A549 (cell line): ENCODE measurements around the gene SHISAL2A. TPM values are rescaled to one million over a fixed set of nuclear protein-coding genes. Genes with fewer than 3 reads are reported as not detected.
A peak's percentile ranks its signal among the peaks of the same experiment; 100 is the strongest.

ENCODE experiments used
- ATAC-seq, 2 experiments: fragments of 200-7000 bp in 1 of 2; fragments of >200 bp in 1 of 2; cut with Nextera tagmentation in 1 of 2; cut with Tn5 transposase in 1 of 2; 3 replicates each; pipeline versions ENCODE4 v1.8.0 to v1.9.1; 2018 to 2020; ENCODE audit warnings: mild to moderate bottlenecking in 1 of 2, moderate library complexity in 1 of 2
- CTCF ChIA-PET: fragments of 300-600 bp; sonication (Branson Sonifier 250); formaldehyde crosslinking; extraction: SDS; loops from one replicate; lab custom pipeline; 2021; ENCODE audit warnings: antibody characterized with exemption, inconsistent platforms; lab: Yijun Ruan, JAX
- POLR2A ChIA-PET: fragments of 350-600 bp; formaldehyde crosslinking; extraction: SDS; loops from one replicate; lab custom pipeline; 2021; ENCODE audit warnings: antibody characterized with exemption, inconsistent platforms; lab: Yijun Ruan, JAX
- DNase-seq, 2 experiments: peaks; one replicate each; pipeline versions ENCODE4 v3.0.0 to v3.0.0-alpha.2; 2011 to 2016; ENCODE audit warnings: low read depth in 1 of 2, low spot score in 1 of 2
- FAIRE-seq: peaks from 2 replicates; lab custom pipeline; 2011; peaks lifted over from hg19 to GRCh38; lab: Jason Lieb, UNC
- H3K27ac ChIP-seq, 2 experiments: fragments of >200 bp; sonication (Bioruptor Twin); formaldehyde crosslinking; 3 replicates each; pipeline ENCODE4 v1.5.1; 2016 to 2017
- H3K4me1 ChIP-seq: fragments of >200 bp; sonication (Bioruptor Twin); formaldehyde crosslinking; 3 replicates; pipeline ENCODE4 v1.6.1; 2016
- H3K4me2 ChIP-seq: fragments of >200 bp; sonication (Bioruptor Twin); formaldehyde crosslinking; 3 replicates; pipeline ENCODE4 v1.6.1; 2016
- H3K4me3 ChIP-seq: fragments of >200 bp; sonication (Bioruptor Twin); formaldehyde crosslinking; 3 replicates; pipeline ENCODE4 v1.5.1; 2016
- H3K9me3 ChIP-seq: fragments of >200 bp; sonication (Bioruptor Twin); formaldehyde crosslinking; 3 replicates; pipeline ENCODE4 v1.6.1; 2016
- CBX2 ChIP-seq: fragments of 200-600 bp; sonication (generic); IDR thresholded peaks from 2 replicates; pipeline ENCODE4 v1.6.1; 2016; ENCODE audit warnings: low read depth, mild to moderate bottlenecking, borderline replicate concordance
- CHD2 ChIP-seq: fragments of 150-350 bp; IDR thresholded peaks from 2 replicates; pipeline ENCODE4 v1.6.1; 2014; ENCODE audit warnings: low read length; ENCODE audit not compliant: partially characterized antibody
- FOXS1 ChIP-seq: fragments of 250-450 bp; sonication (Bioruptor Pico); IDR thresholded peaks from 2 replicates; pipeline ENCODE4 v1.5.0; 2020; ENCODE audit warnings: mild to moderate bottlenecking, moderate library complexity
- KDM1A ChIP-seq: fragments of 200-600 bp; sonication (generic); IDR thresholded peaks from 2 replicates; pipeline ENCODE4 v1.6.1; 2016; ENCODE audit warnings: low read depth, mild to moderate bottlenecking
- KDM5A ChIP-seq: fragments of 200-600 bp; sonication (generic); IDR thresholded peaks from 2 replicates; pipeline ENCODE4 v1.6.1; 2016; ENCODE audit warnings: antibody characterized with exemption, mild to moderate bottlenecking
- MAFK ChIP-seq: fragments of 450-650 bp; IDR thresholded peaks from 2 replicates; pipeline ENCODE4 v1.6.1; 2014; ENCODE audit not compliant: partially characterized antibody
- NFE2L2 ChIP-seq: fragments of 150-350 bp; conservative IDR thresholded peaks from 2 replicates; pipeline ENCODE4 v1.6.1; 2014; ENCODE audit warnings: low read length
- NR3C1 ChIP-seq: fragments of >200 bp; sonication (Bioruptor Twin); formaldehyde crosslinking; IDR thresholded peaks from 3 replicates; pipeline ENCODE4 v1.6.1; 2017
- RCOR1 ChIP-seq: fragments of 150-350 bp; IDR thresholded peaks from 2 replicates; pipeline ENCODE4 v1.6.1; 2014; ENCODE audit warnings: antibody characterized with exemption, low read length, low read depth
- RFX5 ChIP-seq: fragments of 450-650 bp; IDR thresholded peaks from 2 replicates; pipeline ENCODE4 v1.7.1; 2014; ENCODE audit warnings: antibody characterized with exemption, mild to moderate bottlenecking, moderate library complexity
- RNF2 ChIP-seq: fragments of 200-600 bp; sonication (generic); IDR thresholded peaks from 2 replicates; pipeline ENCODE4 v1.6.1; 2016; ENCODE audit warnings: low read depth, mild to moderate bottlenecking, antibody characterized with exemption, moderate library complexity, borderline replicate concordance
- SREBF2 ChIP-seq: fragments of 450-650 bp; IDR thresholded peaks from 2 replicates; pipeline ENCODE4 v1.6.1; 2014; ENCODE audit warnings: mild to moderate bottlenecking, moderate library complexity
- WGBS: methylation state at CpG from one replicate; pipeline ENCODE4 v1.1.6; 2017; ENCODE audit errors: missing lambda C conversion rate; 5-methylcytosine and 5-hydroxymethylcytosine counted together
- polyA plus RNA-seq, 4 experiments: library from polyadenylated mRNA; depleted of rRNA in 3 of 4; stranded (reverse); fragments of >200 nt; fragmentation: RNase III in 1 of 4; extraction: RNeasy Plus Mini Kit Qiagen cat#74134 plus additional on column Dnase treatment in 1 of 4; gene quantifications; 2 replicates in 3 of 4; 3 replicates in 1 of 4; pipeline ENCODE4 v1.2.3, GENCODE V29; 2011 to 2017
- TF ChIP-seq, protein P1 (sequence below): fragments of >200 bp; sonication (Bioruptor Twin); formaldehyde crosslinking; IDR thresholded peaks from 3 replicates; pipeline ENCODE4 v1.5.1; 2016
- TF ChIP-seq, protein P2 (sequence below): fragments of >200 bp; sonication (Bioruptor Twin); formaldehyde crosslinking; IDR thresholded peaks from 3 replicates; pipeline ENCODE4 v1.6.1; 2016
- TF ChIP-seq, protein P3 (sequence below): fragments of 150-350 bp; IDR thresholded peaks from 2 replicates; pipeline ENCODE4 v1.6.1; 2014; ENCODE audit warnings: low read depth, mild to moderate bottlenecking, low read length
- TF ChIP-seq, protein P4 (sequence below): IDR thresholded peaks from 2 replicates; pipeline ENCODE4 v1.6.1; 2012; ENCODE audit warnings: low read depth, borderline replicate concordance
- TF ChIP-seq, protein P5 (sequence below): fragments of 200-600 bp; sonication (generic); IDR thresholded peaks from 2 replicates; pipeline ENCODE4 v1.6.1; 2016; ENCODE audit warnings: antibody characterized with exemption, mild to moderate bottlenecking, moderate library complexity

The SHISAL2A gene
- polyA plus RNA-seq, 2 of the 4 experiments (the other 2 are of a cell fraction) = not detected

DNA sequence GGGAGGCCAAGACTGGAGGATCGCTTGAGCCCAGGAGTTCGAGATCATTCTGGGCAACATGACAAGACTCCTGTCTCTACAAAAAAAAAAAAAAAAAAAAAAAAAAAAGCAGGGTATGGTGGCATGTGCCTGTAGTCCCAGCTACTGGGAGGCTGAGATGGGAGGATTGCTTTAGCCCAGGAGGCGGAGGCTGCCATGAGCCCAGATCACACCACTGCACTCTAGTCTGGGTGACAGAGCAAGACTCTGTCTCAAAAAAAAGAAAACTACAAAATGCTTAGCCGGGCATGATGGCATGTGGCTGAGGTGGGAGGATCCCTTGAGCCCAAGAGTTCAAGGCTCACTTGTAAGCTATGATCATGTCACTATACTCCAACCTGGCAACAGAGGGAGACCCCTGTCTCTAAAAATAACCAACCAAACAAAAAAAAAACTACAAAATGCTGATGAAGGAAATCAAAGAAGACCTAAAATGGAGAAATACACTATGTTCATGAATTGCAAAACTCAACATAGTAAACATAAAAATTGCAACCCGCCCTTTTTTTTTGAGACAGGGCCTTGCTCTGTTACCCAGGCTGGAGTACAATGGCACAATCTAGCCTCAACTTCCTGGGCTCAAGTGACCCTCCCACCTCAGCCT is 20.4 kb downstream of the SHISAL2A start:
- 81% methylated on average over 5 of the region's 5 CpGs for WGBS
- Histone ChIP-seq H3K4me2 (no peak overlapping the region), H3K4me3 (no peak overlapping the region), H3K27ac (no peak overlapping the region), H3K9me3 (no peaks in the 10 kb centered on the region), H3K4me1 (0 out of 3 replicates have a peak, but pooled peaks cover 3% of the 10 kb centered on the region)
- CTCF ChIA-PET = interaction anchor here (0.6 kb wide), 2 partner anchors 86 to 100 kb away, joined by 3 read pairs; partner anchors contain the start of gene TUT4
- peak; percentile 9 for TF ChIP-seq MAFK
- TF ChIP-seq, protein P1, sequence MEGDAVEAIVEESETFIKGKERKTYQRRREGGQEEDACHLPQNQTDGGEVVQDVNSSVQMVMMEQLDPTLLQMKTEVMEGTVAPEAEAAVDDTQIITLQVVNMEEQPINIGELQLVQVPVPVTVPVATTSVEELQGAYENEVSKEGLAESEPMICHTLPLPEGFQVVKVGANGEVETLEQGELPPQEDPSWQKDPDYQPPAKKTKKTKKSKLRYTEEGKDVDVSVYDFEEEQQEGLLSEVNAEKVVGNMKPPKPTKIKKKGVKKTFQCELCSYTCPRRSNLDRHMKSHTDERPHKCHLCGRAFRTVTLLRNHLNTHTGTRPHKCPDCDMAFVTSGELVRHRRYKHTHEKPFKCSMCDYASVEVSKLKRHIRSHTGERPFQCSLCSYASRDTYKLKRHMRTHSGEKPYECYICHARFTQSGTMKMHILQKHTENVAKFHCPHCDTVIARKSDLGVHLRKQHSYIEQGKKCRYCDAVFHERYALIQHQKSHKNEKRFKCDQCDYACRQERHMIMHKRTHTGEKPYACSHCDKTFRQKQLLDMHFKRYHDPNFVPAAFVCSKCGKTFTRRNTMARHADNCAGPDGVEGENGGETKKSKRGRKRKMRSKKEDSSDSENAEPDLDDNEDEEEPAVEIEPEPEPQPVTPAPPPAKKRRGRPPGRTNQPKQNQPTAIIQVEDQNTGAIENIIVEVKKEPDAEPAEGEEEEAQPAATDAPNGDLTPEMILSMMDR = no peak
- TF ChIP-seq, all 56 proteins: peak for 1
- POLR2A ChIA-PET = interaction anchor here (0.7 kb wide), 1 partner anchor 15 kb away, joined by 3 read pairs; no protein-coding TSS in a partner anchor
- DNase-seq (no peak), FAIRE-seq (no peak), ATAC-seq (no peak)

DNA sequence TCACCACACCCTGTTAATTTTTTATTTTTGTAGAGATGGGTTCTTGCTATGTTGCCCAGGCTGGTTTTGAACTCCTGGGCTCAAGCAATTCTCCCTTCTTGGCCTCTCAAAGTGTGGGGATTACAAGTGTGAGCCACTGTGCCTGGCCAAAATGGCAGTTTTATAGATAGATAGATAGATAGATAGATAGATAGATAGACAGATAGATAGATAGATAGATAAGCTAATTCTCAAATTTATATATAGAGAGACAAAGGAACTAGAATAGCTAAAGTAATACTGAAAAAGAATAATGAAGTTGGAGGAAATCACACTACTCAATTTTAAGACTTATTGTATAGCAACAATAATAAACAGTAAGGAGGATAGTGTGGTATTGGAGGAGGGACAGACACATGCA is 21.1 kb downstream of the SHISAL2A start:
- Histone ChIP-seq H3K4me1 (peaks cover 7% of the 10 kb centered on the region; the same call in 2 of the 3 replicates), H3K4me2 (no peak overlapping the region), H3K27ac (no peak overlapping the region; a peak in 1 of 6 replicates), H3K4me3 (no peak overlapping the region), H3K9me3 (no peaks in the 10 kb centered on the region)
- no peak for TF ChIP-seq RCOR1
- no peak for TF ChIP-seq RFX5
- TF ChIP-seq, protein P2, sequence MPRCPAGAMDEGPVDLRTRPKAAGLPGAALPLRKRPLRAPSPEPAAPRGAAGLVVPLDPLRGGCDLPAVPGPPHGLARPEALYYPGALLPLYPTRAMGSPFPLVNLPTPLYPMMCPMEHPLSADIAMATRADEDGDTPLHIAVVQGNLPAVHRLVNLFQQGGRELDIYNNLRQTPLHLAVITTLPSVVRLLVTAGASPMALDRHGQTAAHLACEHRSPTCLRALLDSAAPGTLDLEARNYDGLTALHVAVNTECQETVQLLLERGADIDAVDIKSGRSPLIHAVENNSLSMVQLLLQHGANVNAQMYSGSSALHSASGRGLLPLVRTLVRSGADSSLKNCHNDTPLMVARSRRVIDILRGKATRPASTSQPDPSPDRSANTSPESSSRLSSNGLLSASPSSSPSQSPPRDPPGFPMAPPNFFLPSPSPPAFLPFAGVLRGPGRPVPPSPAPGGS = no peak
- no peak for TF ChIP-seq CBX2
- no peak for TF ChIP-seq RNF2
- TF ChIP-seq CHD2 = no peak
- TF ChIP-seq KDM5A = no peak
- TF ChIP-seq NR3C1 = no peak
- TF ChIP-seq, protein P3, sequence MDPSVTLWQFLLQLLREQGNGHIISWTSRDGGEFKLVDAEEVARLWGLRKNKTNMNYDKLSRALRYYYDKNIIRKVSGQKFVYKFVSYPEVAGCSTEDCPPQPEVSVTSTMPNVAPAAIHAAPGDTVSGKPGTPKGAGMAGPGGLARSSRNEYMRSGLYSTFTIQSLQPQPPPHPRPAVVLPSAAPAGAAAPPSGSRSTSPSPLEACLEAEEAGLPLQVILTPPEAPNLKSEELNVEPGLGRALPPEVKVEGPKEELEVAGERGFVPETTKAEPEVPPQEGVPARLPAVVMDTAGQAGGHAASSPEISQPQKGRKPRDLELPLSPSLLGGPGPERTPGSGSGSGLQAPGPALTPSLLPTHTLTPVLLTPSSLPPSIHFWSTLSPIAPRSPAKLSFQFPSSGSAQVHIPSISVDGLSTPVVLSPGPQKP = no peak
- no peak for TF ChIP-seq SREBF2
- DNase-seq (no peak), FAIRE-seq (no peak), ATAC-seq (no peak)
- CTCF ChIA-PET = interaction anchor here (0.6 kb wide), 1 partner anchor 86 kb away, joined by 3 read pairs; no protein-coding TSS in a partner anchor
- POLR2A ChIA-PET = no interaction called here

DNA sequence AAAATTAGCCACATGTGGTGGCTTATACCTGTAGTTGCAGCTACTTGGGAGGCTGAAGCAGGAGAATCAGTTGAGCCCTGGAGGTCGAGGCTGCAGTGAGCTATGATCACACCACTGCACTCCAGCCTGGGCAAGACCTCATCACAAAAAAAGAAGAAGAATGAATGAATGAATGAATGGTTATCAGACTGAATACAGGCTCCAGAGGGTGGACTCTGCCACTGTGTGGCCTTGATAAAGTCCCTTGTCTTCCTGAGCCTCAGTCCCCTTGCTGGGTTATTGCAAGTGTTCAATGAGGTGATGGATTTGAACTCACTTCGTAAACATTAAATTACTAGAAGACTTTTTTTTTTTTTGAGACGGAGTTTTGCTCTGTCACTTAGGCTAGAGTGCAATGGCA is 24.7 kb downstream of the SHISAL2A start:
- CTCF ChIA-PET = no interaction called here
- no peak overlapping the region for H3K4me3 ChIP-seq
- TF ChIP-seq CBX2 (no peak), NR3C1 (no peak), NFE2L2 (no peak), SREBF2 (no peak), KDM1A (no peak), FOXS1 (CRISPR knock-in tag) (no peak)
- TF ChIP-seq, protein P4, sequence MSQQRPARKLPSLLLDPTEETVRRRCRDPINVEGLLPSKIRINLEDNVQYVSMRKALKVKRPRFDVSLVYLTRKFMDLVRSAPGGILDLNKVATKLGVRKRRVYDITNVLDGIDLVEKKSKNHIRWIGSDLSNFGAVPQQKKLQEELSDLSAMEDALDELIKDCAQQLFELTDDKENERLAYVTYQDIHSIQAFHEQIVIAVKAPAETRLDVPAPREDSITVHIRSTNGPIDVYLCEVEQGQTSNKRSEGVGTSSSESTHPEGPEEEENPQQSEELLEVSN = no peak
- TF ChIP-seq, protein P5, sequence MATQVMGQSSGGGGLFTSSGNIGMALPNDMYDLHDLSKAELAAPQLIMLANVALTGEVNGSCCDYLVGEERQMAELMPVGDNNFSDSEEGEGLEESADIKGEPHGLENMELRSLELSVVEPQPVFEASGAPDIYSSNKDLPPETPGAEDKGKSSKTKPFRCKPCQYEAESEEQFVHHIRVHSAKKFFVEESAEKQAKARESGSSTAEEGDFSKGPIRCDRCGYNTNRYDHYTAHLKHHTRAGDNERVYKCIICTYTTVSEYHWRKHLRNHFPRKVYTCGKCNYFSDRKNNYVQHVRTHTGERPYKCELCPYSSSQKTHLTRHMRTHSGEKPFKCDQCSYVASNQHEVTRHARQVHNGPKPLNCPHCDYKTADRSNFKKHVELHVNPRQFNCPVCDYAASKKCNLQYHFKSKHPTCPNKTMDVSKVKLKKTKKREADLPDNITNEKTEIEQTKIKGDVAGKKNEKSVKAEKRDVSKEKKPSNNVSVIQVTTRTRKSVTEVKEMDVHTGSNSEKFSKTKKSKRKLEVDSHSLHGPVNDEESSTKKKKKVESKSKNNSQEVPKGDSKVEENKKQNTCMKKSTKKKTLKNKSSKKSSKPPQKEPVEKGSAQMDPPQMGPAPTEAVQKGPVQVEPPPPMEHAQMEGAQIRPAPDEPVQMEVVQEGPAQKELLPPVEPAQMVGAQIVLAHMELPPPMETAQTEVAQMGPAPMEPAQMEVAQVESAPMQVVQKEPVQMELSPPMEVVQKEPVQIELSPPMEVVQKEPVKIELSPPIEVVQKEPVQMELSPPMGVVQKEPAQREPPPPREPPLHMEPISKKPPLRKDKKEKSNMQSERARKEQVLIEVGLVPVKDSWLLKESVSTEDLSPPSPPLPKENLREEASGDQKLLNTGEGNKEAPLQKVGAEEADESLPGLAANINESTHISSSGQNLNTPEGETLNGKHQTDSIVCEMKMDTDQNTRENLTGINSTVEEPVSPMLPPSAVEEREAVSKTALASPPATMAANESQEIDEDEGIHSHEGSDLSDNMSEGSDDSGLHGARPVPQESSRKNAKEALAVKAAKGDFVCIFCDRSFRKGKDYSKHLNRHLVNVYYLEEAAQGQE = no peak
- TF ChIP-seq, all 56 proteins: peak for 0
- Histone ChIP-seq H3K4me1 (peaks cover 22% of the 10 kb centered on the region), H3K27ac (no peak overlapping the region; a peak in 1 of 6 replicates), H3K9me3 (no peaks in the 10 kb centered on the region), H3K4me2 (no peak overlapping the region)
- FAIRE-seq (no peak), DNase-seq (no peak), ATAC-seq (no peak)
- 77% methylated on average over 3 of the region's 3 CpGs for WGBS
- POLR2A ChIA-PET = no interaction called here
